ENCODE measurements around the gene CHST15. TPM values are rescaled to one million over a fixed set of nuclear protein-coding genes. Genes with fewer than 3 reads are reported as not detected.

CHST15 gene
- total and polyA plus RNA-seq, 2 of the 8 experiments (the other 6 are each of a cell fraction or from before 2014, with no cell fraction given): 8.8 to 9.1 TPM

DNA sequence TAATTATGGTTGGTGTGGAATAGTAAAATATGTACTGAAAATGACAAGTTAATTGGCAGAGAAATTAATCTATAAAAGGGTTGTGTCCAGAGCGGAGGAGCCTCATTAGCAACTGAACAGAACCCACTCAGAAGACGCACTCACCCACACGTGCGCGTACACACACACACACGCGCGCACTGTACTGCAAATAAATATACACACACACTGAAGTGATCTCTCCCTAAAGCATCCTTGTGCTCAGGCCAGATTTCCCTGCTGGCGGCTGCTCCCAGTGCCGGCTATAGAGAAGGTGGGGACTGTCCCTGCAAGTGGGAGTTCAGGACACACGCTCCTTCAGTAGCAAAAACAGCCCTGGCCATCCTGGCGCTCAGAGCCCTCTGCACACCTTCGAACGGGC is 85.2 kb downstream of the CHST15 start (continued):
- TF ChIP-seq BCL11A (IDR thresholded peaks at IDR 0.05; ENCODE audit: low read depth in 2 of 2, low read length in 2 of 2) (no peak), CBX8 (IDR thresholded peaks at IDR 0.05; ENCODE audit: borderline replicate concordance, low read depth, low read length) (no peak), MAFK (IDR thresholded peaks at IDR 0.05; ENCODE audit: low read depth, low read length) (no peak)
- TF ChIP-seq, protein P1, sequence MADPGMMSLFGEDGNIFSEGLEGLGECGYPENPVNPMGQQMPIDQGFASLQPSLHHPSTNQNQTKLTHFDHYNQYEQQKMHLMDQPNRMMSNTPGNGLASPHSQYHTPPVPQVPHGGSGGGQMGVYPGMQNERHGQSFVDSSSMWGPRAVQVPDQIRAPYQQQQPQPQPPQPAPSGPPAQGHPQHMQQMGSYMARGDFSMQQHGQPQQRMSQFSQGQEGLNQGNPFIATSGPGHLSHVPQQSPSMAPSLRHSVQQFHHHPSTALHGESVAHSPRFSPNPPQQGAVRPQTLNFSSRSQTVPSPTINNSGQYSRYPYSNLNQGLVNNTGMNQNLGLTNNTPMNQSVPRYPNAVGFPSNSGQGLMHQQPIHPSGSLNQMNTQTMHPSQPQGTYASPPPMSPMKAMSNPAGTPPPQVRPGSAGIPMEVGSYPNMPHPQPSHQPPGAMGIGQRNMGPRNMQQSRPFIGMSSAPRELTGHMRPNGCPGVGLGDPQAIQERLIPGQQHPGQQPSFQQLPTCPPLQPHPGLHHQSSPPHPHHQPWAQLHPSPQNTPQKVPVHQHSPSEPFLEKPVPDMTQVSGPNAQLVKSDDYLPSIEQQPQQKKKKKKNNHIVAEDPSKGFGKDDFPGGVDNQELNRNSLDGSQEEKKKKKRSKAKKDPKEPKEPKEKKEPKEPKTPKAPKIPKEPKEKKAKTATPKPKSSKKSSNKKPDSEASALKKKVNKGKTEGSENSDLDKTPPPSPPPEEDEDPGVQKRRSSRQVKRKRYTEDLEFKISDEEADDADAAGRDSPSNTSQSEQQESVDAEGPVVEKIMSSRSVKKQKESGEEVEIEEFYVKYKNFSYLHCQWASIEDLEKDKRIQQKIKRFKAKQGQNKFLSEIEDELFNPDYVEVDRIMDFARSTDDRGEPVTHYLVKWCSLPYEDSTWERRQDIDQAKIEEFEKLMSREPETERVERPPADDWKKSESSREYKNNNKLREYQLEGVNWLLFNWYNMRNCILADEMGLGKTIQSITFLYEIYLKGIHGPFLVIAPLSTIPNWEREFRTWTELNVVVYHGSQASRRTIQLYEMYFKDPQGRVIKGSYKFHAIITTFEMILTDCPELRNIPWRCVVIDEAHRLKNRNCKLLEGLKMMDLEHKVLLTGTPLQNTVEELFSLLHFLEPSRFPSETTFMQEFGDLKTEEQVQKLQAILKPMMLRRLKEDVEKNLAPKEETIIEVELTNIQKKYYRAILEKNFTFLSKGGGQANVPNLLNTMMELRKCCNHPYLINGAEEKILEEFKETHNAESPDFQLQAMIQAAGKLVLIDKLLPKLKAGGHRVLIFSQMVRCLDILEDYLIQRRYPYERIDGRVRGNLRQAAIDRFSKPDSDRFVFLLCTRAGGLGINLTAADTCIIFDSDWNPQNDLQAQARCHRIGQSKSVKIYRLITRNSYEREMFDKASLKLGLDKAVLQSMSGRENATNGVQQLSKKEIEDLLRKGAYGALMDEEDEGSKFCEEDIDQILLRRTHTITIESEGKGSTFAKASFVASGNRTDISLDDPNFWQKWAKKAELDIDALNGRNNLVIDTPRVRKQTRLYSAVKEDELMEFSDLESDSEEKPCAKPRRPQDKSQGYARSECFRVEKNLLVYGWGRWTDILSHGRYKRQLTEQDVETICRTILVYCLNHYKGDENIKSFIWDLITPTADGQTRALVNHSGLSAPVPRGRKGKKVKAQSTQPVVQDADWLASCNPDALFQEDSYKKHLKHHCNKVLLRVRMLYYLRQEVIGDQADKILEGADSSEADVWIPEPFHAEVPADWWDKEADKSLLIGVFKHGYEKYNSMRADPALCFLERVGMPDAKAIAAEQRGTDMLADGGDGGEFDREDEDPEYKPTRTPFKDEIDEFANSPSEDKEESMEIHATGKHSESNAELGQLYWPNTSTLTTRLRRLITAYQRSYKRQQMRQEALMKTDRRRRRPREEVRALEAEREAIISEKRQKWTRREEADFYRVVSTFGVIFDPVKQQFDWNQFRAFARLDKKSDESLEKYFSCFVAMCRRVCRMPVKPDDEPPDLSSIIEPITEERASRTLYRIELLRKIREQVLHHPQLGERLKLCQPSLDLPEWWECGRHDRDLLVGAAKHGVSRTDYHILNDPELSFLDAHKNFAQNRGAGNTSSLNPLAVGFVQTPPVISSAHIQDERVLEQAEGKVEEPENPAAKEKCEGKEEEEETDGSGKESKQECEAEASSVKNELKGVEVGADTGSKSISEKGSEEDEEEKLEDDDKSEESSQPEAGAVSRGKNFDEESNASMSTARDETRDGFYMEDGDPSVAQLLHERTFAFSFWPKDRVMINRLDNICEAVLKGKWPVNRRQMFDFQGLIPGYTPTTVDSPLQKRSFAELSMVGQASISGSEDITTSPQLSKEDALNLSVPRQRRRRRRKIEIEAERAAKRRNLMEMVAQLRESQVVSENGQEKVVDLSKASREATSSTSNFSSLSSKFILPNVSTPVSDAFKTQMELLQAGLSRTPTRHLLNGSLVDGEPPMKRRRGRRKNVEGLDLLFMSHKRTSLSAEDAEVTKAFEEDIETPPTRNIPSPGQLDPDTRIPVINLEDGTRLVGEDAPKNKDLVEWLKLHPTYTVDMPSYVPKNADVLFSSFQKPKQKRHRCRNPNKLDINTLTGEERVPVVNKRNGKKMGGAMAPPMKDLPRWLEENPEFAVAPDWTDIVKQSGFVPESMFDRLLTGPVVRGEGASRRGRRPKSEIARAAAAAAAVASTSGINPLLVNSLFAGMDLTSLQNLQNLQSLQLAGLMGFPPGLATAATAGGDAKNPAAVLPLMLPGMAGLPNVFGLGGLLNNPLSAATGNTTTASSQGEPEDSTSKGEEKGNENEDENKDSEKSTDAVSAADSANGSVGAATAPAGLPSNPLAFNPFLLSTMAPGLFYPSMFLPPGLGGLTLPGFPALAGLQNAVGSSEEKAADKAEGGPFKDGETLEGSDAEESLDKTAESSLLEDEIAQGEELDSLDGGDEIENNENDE (IDR thresholded peaks at IDR 0.05; ENCODE audit: insufficient replicate concordance, low read length): no peak
- TF ChIP-seq, protein P2, sequence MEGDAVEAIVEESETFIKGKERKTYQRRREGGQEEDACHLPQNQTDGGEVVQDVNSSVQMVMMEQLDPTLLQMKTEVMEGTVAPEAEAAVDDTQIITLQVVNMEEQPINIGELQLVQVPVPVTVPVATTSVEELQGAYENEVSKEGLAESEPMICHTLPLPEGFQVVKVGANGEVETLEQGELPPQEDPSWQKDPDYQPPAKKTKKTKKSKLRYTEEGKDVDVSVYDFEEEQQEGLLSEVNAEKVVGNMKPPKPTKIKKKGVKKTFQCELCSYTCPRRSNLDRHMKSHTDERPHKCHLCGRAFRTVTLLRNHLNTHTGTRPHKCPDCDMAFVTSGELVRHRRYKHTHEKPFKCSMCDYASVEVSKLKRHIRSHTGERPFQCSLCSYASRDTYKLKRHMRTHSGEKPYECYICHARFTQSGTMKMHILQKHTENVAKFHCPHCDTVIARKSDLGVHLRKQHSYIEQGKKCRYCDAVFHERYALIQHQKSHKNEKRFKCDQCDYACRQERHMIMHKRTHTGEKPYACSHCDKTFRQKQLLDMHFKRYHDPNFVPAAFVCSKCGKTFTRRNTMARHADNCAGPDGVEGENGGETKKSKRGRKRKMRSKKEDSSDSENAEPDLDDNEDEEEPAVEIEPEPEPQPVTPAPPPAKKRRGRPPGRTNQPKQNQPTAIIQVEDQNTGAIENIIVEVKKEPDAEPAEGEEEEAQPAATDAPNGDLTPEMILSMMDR (IDR thresholded peaks at IDR 0.05; ENCODE audit: control extremely low read depth in 1 of 3, insufficient read depth in 1 of 3, low read depth in 1 of 3, low read length in 3 of 3): no peak
